Measurements from ENCODE around the gene NOS1AP.

Gene NOS1AP

GRCh38 chr1:162384116-162384515 lies 314.6 kb downstream of the NOS1AP start:
- no peak for DNase-seq (ENCODE audit: low read depth in 1 of 2, low spot score in 1 of 2)
- in situ Hi-C loops (cut with HindIII; ENCODE audit: low pct_unique_long_range_greater_than_20kb, low sequenced_read_pairs) = no loop called here
- no peak for TF ChIP-seq JUND (IDR thresholded peaks at IDR 0.05; ENCODE audit: low read depth)

GRCh38 chr1:162384601-162385279 lies 315.2 kb downstream of the NOS1AP start:
- TF ChIP-seq JUND (IDR thresholded peaks at IDR 0.05; ENCODE audit: low read depth) = no peak
- in situ Hi-C loops (cut with HindIII; ENCODE audit: low pct_unique_long_range_greater_than_20kb, low sequenced_read_pairs) = no loop called here
- no peak for DNase-seq (ENCODE audit: low read depth in 1 of 2, low spot score in 1 of 2)

- DNase-seq (ENCODE audit: low read depth in 1 of 2, low spot score in 1 of 2) = no peak
- TF ChIP-seq JUND (IDR thresholded peaks at IDR 0.05; ENCODE audit: low read depth) = no peak
- in situ Hi-C loops (cut with HindIII; ENCODE audit: low pct_unique_long_range_greater_than_20kb, low sequenced_read_pairs) = no loop called here
Measured at GRCh38 chr1:162385280-162385623, 315.8 kb downstream of the NOS1AP start.

GRCh38 chr1:162385702-162386101 lies 316.2 kb downstream of the NOS1AP start:
- in situ Hi-C loops (cut with HindIII; ENCODE audit: low pct_unique_long_range_greater_than_20kb, low sequenced_read_pairs) = no loop called here
- DNase-seq (ENCODE audit: low read depth in 1 of 2, low spot score in 1 of 2) = no peak
- TF ChIP-seq JUND (IDR thresholded peaks at IDR 0.05; ENCODE audit: low read depth) = no peak

GRCh38 chr1:162386292-162387225 lies 317.1 kb downstream of the NOS1AP start:
- no peak for TF ChIP-seq JUND (IDR thresholded peaks at IDR 0.05; ENCODE audit: low read depth)
- in situ Hi-C loops (cut with HindIII; ENCODE audit: low pct_unique_long_range_greater_than_20kb, low sequenced_read_pairs) = no loop called here
- DNase-seq (ENCODE audit: low read depth in 1 of 2, low spot score in 1 of 2) = no peak

GRCh38 chr1:162387226-162388082 lies 318.0 kb downstream of the NOS1AP start:
- in situ Hi-C loops (cut with HindIII; ENCODE audit: low pct_unique_long_range_greater_than_20kb, low sequenced_read_pairs) = no loop called here
- no peak for DNase-seq (ENCODE audit: low read depth in 1 of 2, low spot score in 1 of 2)
- no peak for TF ChIP-seq JUND (IDR thresholded peaks at IDR 0.05; ENCODE audit: low read depth)

- in situ Hi-C loops (cut with HindIII; ENCODE audit: low pct_unique_long_range_greater_than_20kb, low sequenced_read_pairs) = no loop called here
- TF ChIP-seq JUND (IDR thresholded peaks at IDR 0.05; ENCODE audit: low read depth) = no peak
- DNase-seq (ENCODE audit: low read depth in 1 of 2, low spot score in 1 of 2) = no peak
Measured at GRCh38 chr1:162388083-162388594, 318.6 kb downstream of the NOS1AP start.

- TF ChIP-seq JUND (IDR thresholded peaks at IDR 0.05; ENCODE audit: low read depth) = no peak
- no peak for DNase-seq (ENCODE audit: low read depth in 1 of 2, low spot score in 1 of 2)
- in situ Hi-C loops (cut with HindIII; ENCODE audit: low pct_unique_long_range_greater_than_20kb, low sequenced_read_pairs) = no loop called here
Measured at GRCh38 chr1:162388615-162389014, 319.1 kb downstream of the NOS1AP start.

GRCh38 chr1:162389021-162389818 lies 319.7 kb downstream of the NOS1AP start:
- in situ Hi-C loops (cut with HindIII; ENCODE audit: low pct_unique_long_range_greater_than_20kb, low sequenced_read_pairs) = no loop called here
- TF ChIP-seq JUND (IDR thresholded peaks at IDR 0.05; ENCODE audit: low read depth) = no peak
- DNase-seq (ENCODE audit: low read depth in 1 of 2, low spot score in 1 of 2) = no peak

GRCh38 chr1:162389971-162390370 lies 320.5 kb downstream of the NOS1AP start:
- DNase-seq (ENCODE audit: low read depth in 1 of 2, low spot score in 1 of 2) = no peak
- in situ Hi-C loops (cut with HindIII; ENCODE audit: low pct_unique_long_range_greater_than_20kb, low sequenced_read_pairs) = no loop called here
- no peak for TF ChIP-seq JUND (IDR thresholded peaks at IDR 0.05; ENCODE audit: low read depth)

GRCh38 chr1:162390396-162391185 lies 321.1 kb downstream of the NOS1AP start:
- DNase-seq (ENCODE audit: low read depth in 1 of 2, low spot score in 1 of 2) = no peak
- TF ChIP-seq JUND (IDR thresholded peaks at IDR 0.05; ENCODE audit: low read depth) = no peak
- in situ Hi-C loops (cut with HindIII; ENCODE audit: low pct_unique_long_range_greater_than_20kb, low sequenced_read_pairs) = no loop called here

Data from T47D (cell line).